Body of pancreas (tissue), 4 donors: Measurements from ENCODE around the gene ZNF407. TPM values are rescaled to one million over a fixed set of nuclear protein-coding genes. Genes with fewer than 3 reads are reported as not detected.

Experiments used
- ATAC-seq: fragments of 150-250 bp; one replicate; pipeline ENCODE4 v1.9.1; 2016
- DNase-seq, 4 donors: peaks; one replicate each; pipeline ENCODE4 v3.0.0-alpha.2; 2019
- H3K27ac ChIP-seq, 4 donors: fragments of 200-600 bp; sonication (generic); 1 replicate in 3 of 4; 2 replicates in 1 of 4; pipeline versions ENCODE4 v1.5.1 to v1.6.1; 2016 to 2019; ENCODE audit warnings: mild to moderate bottlenecking in 1 of 4, mixed read lengths in 1 of 4, moderate library complexity in 1 of 4
- H3K27me3 ChIP-seq, 2 donors: fragments of 200-600 bp; sonication (generic); one replicate each; pipeline ENCODE4 v1.6.0; 2016; ENCODE audit warnings: mild to moderate bottlenecking in 1 of 2
- H3K36me3 ChIP-seq, 2 donors: fragments of 200-600 bp; sonication (generic); replicated peaks in 1 of 2; 2 replicates each; pipeline ENCODE4 v1.5.1; 2016; ENCODE audit warnings: low read depth in 2 of 2; ENCODE audit not compliant: insufficient read depth in 1 of 2
- H3K4me1 ChIP-seq: fragments of 200-600 bp; sonication (generic); one replicate; pipeline ENCODE4 v1.6.0; 2016
- H3K4me3 ChIP-seq, 2 donors: fragments of 200-600 bp; sonication (generic); 1 replicate in 1 of 2; 2 replicates in 1 of 2; pipeline ENCODE4 v1.5.1; 2016 to 2019
- H3K9me3 ChIP-seq, 3 donors: fragments of 200-600 bp; sonication (generic); 1 replicate in 2 of 3; 2 replicates in 1 of 3; pipeline ENCODE4 v1.5.1; 2016
- POLR2A ChIP-seq, 3 donors: fragments of 450-650 bp; IDR thresholded peaks; one replicate each; pipeline ENCODE4 v1.6.1; 2016; ENCODE audit warnings: antibody characterized with exemption in 3 of 3, mild to moderate bottlenecking in 2 of 3
- WGBS, 2 donors: methylation state at CpG; one replicate each; pipeline ENCODE4 v1.1.5; 2017; 5-methylcytosine and 5-hydroxymethylcytosine counted together
- intact Hi-C: fragments of 100-400 bp; cut with DNase I; formaldehyde crosslinking; loops from one replicate; pipeline ENCODE4 v1.15.1; 2023
- total RNA-seq, 2 donors: library from RNA; depleted of rRNA; stranded (reverse); fragments of >200 nt; gene quantifications; one replicate each; pipeline ENCODE4 v1.1.0, GENCODE V29; 2016
- TF ChIP-seq, protein P1 (sequence below), 7 experiments: fragments of 450-650 bp in 4 of 7; fragments of 200-600 bp in 3 of 7; sonication (generic) in 3 of 7; IDR thresholded peaks; one replicate each; pipeline ENCODE4 v1.5.1; 2016 to 2019; ENCODE audit warnings: antibody characterized with exemption in 7 of 7

The ZNF407 gene
- total RNA-seq, 2 donors from 2014 or later, result 14.3 to 19.1 TPM

DNA sequence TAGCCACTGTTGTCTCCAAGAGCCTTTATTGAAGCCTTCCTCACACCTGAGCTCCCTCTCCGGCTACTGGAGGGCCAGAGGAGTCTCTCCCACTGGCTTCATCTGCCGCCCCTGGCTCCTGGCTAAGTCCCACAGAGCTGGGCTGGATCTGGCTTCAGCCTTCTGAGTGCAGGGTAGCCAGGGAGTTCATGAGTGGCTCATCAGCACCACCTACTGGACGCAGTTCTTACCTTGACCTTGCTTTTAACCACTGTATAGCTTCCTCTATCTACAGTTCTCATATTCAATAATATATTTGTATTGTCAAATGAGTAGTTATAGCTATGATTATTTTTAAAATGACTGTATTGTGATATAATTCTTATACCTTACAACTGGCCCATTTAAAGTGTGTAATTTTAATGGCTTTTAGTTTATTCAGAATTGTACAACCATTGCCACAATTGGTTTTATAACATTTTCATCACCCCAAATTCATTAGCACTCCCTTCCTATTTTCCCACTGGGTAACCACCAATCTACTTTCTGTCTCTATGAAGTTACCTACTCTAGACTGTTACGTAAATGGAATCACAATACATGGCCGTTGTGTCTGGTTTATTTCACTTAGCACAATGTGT lies 45.6 kb upstream of the ZNF407 start:
- ATAC-seq, result peak; percentile 97
- Histone ChIP-seq H3K9me3 (no peaks in the 10 kb centered on the region), H3K4me3 (no peak overlapping the region), H3K27ac (peak overlapping the region in 1 of 4 donors; percentile 4), H3K36me3 (no peaks in the 10 kb centered on the region), H3K4me1 (peaks cover 10% of the 10 kb centered on the region), H3K27me3 (no peaks in the 10 kb centered on the region)
- no peak for TF ChIP-seq POLR2A (IDR thresholded peaks at IDR 0.05)
- TF ChIP-seq, protein P1, sequence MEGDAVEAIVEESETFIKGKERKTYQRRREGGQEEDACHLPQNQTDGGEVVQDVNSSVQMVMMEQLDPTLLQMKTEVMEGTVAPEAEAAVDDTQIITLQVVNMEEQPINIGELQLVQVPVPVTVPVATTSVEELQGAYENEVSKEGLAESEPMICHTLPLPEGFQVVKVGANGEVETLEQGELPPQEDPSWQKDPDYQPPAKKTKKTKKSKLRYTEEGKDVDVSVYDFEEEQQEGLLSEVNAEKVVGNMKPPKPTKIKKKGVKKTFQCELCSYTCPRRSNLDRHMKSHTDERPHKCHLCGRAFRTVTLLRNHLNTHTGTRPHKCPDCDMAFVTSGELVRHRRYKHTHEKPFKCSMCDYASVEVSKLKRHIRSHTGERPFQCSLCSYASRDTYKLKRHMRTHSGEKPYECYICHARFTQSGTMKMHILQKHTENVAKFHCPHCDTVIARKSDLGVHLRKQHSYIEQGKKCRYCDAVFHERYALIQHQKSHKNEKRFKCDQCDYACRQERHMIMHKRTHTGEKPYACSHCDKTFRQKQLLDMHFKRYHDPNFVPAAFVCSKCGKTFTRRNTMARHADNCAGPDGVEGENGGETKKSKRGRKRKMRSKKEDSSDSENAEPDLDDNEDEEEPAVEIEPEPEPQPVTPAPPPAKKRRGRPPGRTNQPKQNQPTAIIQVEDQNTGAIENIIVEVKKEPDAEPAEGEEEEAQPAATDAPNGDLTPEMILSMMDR (IDR thresholded peaks at IDR 0.05), result peak; percentile 40 to 91 (median 85)
- DNase-seq, result peak; percentile 92 to 95 (median 92)
- WGBS, 2 donors, result 9 to 11% methylated on average over 5 of the region's 5 CpGs
- intact Hi-C loops, result loop anchor here (10.0 kb wide), 1 partner anchor 367 kb away; no protein-coding TSS in a partner anchor

DNA sequence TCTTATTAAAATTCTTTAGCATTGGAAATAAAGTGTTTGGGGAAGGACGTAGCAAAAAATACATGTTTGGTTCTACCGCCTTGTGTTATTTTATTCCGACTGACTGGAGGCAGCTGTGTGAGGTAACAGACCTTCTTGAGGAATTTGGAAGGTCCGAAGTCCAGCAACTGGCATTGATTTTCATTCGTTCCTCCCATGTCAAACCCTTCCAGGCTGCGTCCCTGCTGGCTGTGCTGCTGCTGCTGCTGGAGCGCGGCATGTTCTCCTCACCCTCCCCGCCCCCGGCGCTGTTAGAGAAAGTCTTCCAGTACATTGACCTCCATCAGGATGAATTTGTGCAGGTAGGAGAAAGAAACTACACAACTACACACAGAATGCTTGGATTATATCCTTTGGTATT lies 41.5 kb upstream of the ZNF407 start:
- Histone ChIP-seq H3K36me3 (no peaks in the 10 kb centered on the region), H3K9me3 (no peaks in the 10 kb centered on the region), H3K4me1 (peaks cover 5% of the 10 kb centered on the region), H3K27ac (no peak overlapping the region), H3K27me3 (no peaks in the 10 kb centered on the region), H3K4me3 (no peak overlapping the region)
- no peak for TF ChIP-seq POLR2A (IDR thresholded peaks at IDR 0.05)
- TF ChIP-seq, protein P1 (IDR thresholded peaks at IDR 0.05), result no peak
- 30 to 45% methylated on average over 11 of the region's 11 CpGs for WGBS, 2 donors
- no peak for ATAC-seq
- DNase-seq, result no peak
- intact Hi-C loops, result loop anchor here (5.0 to 10.0 kb wide), 2 partner anchors 209 to 371 kb away; no protein-coding TSS in a partner anchor

DNA sequence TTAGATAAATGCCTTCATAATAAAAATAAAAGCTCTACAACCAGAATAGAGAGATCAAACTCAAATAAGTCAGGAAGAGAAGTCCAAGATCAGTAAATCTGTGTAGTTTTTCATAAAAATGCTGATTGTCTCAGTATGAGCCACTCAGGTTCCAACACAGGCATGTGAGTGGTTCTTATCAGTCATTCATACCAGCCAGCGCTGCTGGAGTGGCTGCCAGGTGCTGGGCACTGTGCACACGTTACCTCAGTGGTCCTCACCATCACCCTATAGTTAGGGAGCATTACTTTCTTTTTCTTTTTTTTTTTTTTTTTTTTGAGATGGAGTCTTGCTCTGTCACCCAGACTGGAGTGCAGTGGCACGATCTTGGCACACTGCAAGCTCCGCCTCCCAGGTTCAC lies 39.6 kb upstream of the ZNF407 start:
- ATAC-seq (no peak), DNase-seq (no peak)
- Histone ChIP-seq H3K4me1 (no peaks in the 10 kb centered on the region), H3K9me3 (no peaks in the 10 kb centered on the region), H3K4me3 (no peak overlapping the region), H3K27ac (no peak overlapping the region), H3K36me3 (no peaks in the 10 kb centered on the region), H3K27me3 (no peaks in the 10 kb centered on the region)
- WGBS, 2 donors, result 44 to 71% methylated on average over 3 to 4 of the region's 4 CpGs
- intact Hi-C loops, result loop anchor here (5.0 to 10.0 kb wide), 2 partner anchors 211 to 373 kb away; no protein-coding TSS in a partner anchor
- no peak for TF ChIP-seq POLR2A (IDR thresholded peaks at IDR 0.05)
- TF ChIP-seq, protein P1 (IDR thresholded peaks at IDR 0.05), result no peak

DNA sequence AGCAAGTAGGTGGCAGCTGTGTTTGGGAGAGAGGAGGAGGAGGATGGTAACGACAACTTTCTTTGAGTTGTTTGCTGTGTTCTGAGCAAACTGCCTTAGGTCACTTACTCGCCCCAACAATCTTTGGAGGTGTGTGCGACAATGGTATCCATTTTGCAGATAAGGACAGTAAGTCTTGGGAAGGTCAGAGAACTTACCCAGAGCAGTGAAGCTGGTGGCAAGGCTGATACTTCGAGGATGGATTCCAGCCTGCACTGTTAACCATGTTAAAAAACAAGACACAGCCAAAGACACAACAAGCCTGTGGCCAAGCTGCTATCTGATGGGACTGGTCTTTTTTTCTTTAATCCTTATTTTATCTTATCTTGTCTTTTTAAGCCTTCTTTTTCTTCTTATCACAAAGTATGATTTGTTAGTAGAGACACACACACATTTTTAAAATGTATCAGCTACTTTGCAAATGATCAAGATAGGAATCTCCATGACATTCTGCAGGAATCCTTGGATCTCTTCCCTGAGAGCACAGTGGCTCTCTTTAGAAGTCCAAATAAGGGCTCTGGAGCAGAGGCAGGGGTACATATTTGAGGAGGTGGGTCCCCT lies 35.4 kb upstream of the ZNF407 start:
- ATAC-seq (no peak), DNase-seq (no peak)
- no peak overlapping the region for H3K4me3 ChIP-seq
- WGBS, 2 donors, result 77 to 86% methylated on average over 4 of the region's 4 CpGs
- TF ChIP-seq POLR2A (IDR thresholded peaks at IDR 0.05), result no peak
- TF ChIP-seq, protein P1 (IDR thresholded peaks at IDR 0.05), result no peak
- no peak overlapping the region for H3K27ac ChIP-seq
- no peaks in the 10 kb centered on the region for H3K9me3 ChIP-seq
- H3K27me3 ChIP-seq, result no peaks in the 10 kb centered on the region
- intact Hi-C loops, result no loop called here
- no peaks in the 10 kb centered on the region for H3K36me3 ChIP-seq
- no peaks in the 10 kb centered on the region for H3K4me1 ChIP-seq
